GM18502 (cell line): ENCODE results near the gene CFAP299.
"Not testable (repeated sequence)": the region's sequence is repeated elsewhere in the genome, so short reads cannot be mapped to it uniquely, and the experiment has no call there.

Source experiments
- ATAC-seq: cut with Tn5 transposase; IDR thresholded peaks from one replicate; pipeline ENCODE4 v1.9.1; 2021; ENCODE audit warnings: mild to moderate bottlenecking; ENCODE audit not compliant: unreplicated experiment, poor library complexity

The CFAP299 gene

DNA sequence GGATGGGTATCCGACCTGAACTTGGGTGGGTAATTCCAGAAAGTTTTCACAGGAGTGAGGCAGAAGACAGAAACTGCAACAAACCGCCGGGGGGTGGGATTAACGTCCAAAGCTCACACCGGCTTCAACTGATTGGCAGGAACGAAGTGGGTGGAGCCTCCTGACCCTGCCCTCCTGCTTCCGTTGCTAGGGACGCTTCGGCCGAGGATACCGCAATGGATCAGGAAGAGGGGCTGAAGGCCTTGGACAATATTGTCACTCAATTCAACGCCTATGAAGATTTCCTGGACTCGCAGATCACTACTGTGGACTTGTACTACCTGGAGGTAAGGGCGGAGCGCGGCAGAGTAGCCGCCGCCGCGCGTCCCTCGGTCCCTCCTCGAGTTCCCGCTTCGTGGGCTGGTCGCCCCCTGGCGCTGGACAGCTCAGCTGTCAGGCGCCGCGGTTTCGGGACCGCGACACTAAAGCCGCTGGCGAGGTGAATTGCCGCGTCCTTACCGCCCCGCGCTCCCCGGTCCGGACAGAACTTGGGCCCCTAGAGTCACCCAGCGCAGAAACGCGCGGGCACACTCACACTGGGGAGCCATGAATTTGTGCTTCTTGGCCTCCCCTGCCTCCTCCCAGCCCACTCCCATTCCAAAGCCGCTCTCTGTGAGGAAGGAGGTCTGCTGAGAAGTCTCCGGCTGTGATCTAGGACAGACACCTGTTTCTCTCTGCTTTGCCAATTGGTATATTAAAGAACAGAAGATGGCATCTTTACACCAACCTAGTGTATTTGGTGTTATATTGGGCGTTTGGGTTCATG, at the start of gene CFAP299:
Gene CFAP299 (plus strand): TSS at position 177 of the 805 bp plus-strand sequence.
- ATAC-seq: peak; percentile 99

DNA sequence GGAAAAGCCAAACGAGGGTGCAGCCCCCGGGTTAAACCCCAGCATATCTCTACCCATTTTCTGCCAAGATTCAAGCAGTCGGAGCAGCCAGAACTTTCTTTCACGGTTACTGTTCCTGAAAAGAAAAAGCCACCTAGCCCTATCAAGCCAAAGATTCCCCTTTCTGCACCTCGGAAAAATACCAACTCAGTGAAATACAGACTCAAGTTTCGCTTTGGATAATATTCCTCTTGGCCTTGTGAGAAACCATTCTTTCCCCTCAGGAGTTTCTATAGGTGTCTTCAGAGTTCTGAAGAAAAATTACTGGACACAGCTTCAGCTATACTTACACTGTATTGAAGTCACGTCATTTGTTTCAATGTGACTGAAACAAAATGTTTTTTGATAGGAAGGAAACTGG, 49.1 kb upstream of the CFAP299 start:
- ATAC-seq: no peak

DNA sequence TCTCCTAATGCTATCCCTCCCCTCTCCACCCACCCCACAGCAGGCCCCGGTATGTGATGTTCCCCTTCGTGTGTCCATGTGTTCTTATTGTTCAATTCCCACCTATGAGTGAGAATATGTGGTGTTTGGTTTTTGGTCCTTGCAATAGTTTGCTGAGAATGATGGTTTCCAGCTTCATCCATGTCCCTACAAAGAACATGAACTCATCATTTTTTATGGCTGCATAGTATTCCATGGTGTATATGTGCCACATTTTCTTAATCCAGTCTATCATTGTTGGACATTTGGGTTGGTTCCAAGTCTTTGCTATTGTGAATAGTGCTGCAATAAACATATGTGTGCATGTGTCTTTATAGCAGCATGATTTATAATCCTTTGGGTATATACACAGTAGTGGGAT, 44.9 kb upstream of the CFAP299 start:
- ATAC-seq: not testable (repeated sequence)

DNA sequence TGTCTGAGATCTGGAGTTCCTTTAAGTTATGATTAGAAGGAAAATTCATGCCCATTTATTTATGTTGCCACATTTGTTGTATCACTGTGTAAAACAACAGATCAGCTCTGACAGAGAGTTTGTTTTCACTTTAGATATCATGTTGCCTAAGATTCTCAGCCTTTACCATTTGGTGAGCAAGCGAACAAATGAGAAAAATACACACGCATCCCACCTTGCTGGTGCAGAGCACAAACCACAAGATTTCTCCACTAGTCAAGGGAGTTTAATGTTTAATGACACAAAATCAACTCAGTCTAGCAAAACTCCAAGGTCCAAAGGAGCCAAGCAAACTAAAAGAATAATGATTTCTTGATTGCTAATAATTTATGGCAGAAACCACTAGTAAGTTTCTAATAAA, 41.3 kb upstream of the CFAP299 start:
- ATAC-seq: no peak

DNA sequence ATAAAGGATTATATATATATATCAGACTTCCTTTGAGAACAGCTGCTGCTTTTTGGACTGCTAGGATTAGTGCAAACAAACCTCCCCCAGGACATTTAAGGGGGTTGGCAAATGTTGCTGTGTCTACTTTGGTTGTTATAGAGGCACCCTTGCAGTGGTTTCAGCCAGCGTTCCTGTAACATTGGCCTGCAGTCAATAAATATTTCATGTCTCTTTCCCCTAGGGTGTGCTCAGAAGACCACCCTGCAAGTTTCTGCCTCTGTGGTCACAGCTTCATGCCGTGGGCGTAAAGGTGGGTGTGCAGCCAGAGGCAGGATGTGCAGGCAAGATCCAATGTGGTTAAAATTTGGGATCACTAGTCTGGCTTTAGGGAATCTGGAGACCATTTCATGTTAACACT, 40.2 kb upstream of the CFAP299 start:
- ATAC-seq: no peak

DNA sequence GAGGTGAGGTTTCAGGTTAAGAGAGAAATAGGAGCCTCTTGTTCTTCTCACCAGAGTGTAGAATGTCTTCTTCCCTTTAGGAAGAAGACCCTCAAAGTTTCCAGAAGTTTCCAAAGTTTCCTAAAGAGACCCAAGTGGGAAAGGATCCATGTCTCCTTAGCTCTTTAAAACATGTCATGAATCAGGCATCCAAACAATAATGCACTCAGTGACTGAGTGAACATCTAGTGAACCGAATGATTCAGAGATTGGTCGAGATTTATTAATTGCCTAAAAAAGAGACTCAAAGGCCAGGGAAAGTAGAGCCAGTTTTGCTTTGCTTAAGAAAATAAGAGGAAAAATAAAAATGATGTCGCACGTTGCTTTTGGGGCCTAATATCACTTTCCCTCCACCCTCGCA, 39.7 kb upstream of the CFAP299 start:
- no peak for ATAC-seq

DNA sequence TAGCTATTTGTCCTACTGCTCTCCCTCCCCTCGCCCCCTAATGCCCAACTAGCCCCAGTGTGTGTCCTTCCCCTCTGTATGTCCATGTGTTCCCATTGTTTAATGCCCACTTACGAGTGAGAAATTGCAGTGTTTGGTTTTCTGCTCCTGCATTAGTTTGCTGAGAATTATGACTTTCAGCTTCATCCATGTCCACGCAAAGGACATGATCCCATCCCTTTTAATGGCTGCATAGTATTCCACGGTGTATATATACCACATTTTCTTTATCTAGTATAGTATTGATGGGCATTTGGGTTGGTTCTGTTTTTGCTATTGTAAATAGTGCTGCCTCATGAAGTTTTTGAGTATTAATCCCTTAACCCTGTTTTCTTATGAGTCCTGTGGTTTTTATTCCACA, 33.6 kb upstream of the CFAP299 start:
- ATAC-seq: no peak

DNA sequence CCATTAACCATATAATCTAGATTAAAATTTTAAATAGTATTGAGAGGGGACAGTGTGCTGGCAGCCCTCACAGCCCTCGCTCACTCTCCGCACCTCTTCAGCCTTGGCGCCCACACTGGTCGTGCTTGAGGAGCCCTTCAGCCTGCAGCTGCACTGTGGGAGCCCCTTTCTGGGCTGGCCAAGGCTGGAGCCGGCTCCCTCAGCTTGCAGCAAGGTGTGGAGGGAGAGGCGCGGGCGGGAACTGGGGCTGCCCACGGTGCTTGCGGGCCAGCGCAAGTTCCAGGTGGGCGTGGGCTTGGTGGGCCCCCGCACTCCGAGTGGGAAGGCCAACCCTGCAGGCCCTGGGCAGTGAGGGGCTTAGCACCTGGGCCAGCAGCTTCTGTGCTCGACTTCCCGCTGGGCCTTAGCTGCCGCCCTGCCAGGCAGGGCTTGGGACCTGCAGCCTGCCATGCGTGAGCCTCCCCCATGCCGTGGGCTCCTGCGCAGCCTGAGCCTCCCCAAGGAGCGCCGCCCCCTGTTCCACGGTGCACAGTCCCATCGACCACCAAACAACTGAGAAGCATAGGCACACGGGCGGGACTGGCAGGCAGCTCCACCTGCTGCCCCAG, 32.8 kb upstream of the CFAP299 start:
- ATAC-seq: no peak

DNA sequence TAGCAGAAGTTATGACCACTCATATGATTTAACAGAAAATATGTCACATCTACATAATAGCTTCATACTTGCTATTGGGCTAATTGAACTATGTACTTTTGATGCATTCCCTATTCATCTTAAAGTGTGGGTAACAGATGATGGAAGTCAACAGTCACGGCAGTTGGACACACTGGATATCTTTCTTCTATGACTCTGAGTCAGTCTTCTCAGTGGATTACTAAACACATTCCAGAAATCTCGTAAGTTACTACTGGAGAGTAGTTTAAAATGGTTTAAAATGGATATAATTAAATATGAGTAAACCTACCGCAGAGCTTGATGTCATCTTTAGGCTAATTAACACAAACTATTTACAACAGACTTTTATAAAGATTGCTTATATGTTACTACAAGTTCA, 30.1 kb upstream of the CFAP299 start:
- ATAC-seq: no peak

DNA sequence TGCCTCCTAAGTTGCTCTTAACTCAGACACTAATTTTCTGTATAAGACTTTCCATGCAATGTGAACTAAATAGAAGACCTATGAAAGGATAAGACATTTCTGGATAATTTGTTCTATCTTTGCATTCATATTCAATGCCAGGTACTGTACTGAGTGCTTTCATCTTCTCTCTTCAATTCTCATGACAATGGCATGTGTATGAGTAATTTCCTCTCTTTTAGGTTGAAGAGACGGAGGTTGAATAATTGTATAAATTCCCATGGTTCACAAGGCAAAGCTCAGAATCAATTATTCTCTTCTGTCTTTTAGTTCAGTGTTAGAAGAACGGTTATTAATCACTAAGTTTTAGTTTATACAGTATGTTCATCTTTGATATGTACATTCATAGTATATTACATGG, 29.3 kb upstream of the CFAP299 start:
- ATAC-seq: no peak

DNA sequence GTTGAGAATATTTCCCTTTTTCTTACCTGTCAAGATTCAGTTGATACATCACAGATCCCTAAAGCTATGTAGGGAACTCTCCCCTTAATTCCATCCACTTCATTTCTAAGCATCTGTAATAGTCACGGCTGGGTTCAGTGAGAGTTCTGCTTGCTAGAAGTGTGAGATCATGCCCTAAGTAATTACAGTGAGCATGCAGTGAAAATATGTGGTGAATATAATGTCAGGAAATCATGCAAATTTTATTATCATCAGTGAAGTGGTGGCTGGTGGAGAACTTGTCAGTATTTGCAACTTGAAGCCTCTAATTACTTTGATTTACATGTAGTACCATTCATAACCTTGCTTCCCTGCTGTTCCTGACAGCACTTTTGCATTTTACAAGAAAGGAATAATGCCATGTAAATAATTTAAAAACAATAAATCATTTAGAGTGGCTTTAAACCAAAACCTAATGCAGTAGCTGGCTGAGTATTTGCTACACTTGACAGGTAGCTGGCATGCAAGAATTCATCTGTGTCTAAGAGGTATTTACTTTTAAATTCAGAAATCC, 28.3 kb upstream of the CFAP299 start:
- no peak for ATAC-seq

DNA sequence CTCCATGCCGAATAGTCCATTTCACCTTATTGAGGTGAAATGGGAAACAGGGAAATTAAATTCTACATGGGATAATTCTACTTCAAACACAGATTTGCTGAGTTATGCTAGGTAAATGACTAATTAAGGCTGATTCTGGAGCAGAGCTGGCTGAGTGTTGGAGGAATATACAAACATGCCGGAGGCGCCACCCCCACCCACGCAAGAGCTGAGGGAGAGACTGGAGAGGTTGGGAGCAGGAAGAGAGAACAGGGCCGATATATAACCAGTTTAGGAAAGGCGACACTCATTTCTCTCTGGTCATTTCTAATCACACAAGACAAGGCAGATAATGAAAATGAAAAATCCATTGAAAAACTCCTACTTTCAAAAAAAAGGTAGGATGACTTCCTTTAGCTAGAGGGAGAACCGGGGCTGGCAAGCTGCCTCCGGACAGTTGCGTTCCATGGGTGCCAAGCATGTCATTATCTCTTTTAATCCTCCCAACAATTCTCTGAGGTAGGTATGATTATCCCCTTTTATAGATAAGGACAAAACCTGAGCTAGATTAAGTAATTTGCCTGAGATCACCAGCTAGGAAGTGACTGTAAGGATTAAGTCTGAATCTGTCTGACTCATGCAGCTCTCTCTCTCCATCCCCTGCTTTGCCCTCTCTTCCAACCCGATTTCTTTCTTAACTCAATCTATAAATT, 27.6 kb upstream of the CFAP299 start:
- no peak for ATAC-seq

DNA sequence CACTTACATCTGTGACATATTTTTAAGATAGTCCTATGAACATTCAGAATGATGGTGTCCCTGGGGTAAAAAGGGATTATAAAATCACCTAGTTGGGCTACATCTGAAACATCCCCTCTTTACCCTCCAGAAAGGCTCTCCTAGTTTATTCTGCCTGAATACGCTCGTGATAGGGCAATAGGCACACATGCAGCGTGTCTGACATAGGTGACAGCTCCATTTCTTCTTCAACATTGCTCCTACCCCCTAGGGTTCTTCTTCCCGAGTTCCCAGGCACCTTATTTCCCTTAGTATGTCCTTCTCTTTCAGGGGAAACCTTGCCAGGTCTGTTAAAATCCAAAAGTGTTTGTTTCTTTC, 27.1 kb upstream of the CFAP299 start:
- no peak for ATAC-seq

DNA sequence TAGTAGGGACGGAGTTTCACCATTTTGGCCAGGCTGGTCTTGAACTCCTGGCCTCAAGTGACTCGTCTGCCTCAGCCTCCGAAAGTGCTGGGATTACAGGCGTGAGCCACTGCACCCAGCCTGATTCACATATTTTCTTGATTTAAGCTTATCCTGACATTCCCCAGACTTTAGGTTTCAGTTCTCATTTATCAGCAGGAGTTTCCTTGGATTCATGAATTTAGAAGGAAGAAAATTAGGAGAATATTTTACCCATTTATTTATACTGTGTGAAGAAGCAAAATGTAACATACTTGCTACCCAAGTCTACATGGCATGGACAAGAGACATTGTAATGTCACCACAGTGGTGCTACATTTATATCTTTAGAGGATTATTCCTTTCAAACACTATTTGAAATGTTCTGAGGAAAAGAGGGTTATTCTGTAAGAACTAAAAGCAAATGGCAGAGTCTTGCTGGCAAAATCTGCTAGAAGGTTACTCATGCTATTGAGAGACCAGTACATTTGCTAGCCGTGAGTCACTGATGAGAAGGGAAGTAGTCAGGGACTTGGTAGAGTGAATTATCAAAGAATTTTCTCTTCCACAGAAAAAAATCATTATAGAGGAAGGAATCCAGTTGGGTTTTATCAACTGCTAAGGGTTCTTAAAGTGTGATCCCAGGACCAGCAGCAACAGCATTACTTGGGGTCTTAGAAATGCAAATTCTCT, 26.1 kb upstream of the CFAP299 start:
- ATAC-seq: no peak

DNA sequence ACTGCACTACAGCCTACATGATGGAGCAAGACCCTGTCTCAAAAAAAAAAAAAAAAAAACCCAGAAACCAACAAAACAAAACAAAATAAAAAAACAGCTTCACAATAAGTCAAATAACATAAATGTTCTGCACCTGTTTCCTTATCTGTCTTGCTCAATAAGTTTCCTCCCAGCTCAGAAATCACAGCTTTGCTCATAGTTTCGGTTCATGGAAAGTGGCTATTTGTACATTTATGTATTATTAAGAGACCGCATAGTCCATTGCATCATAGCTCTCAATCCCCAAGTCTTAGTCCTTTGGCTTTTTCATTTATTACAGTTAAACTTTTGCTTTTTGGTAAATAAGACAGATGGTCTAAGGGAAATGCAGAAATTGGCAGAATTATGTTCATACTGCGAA, 24.4 kb upstream of the CFAP299 start:
- ATAC-seq: no peak

DNA sequence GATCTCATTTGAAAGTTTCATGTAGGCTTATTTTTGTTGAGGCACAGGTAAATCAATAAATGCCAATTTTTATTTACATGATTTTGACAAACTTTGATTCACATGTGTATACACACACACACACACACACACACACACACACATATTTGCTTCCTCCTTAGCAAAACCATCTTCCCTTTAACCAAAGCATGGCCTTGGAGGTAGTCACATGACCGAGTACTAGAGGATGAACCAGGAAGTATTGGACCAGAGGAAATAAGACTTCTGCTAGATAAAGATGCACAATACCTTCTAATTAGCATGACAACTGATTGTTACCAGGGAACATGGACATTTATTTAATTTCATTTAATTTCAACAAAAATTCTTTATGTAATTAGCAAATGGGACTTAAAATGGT, 23.4 kb upstream of the CFAP299 start:
- no peak for ATAC-seq

DNA sequence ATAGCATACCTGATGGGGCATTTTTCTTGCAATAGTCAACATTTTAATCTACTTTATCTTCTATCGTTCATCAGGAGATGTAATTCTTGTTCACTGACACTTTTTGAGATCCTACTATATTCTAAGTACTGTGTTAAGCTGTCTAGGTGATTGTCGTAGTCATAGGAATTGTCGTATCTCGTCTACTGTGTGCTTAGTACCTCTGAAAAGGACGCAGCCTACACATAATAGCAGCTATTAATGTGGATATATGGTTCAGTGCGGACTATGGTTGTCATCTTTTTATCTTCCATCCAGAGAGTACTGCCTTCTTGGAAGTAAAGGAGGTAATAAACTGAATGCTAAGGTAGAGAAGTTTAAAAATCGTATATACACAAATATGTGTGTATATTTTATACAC, 21.9 kb upstream of the CFAP299 start:
- ATAC-seq: no peak

DNA sequence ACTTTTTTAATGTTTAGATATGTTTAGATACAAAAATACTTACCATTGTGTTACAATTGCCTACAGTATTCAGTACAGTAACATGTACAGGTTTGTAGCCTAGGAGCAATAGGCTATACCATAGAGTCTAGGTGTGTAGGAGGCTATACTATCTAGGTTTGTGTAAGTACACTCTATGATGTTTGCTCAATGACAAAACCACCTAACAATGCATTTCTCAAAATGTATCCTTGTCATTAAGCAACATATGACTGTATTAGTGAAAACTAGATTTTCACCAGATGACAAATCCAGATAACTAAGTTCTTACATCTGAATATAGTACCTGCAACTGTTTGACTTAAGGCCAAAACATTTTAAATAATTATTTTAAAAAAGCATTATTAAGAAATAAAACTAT, 19.7 kb upstream of the CFAP299 start:
- not testable (repeated sequence) for ATAC-seq

DNA sequence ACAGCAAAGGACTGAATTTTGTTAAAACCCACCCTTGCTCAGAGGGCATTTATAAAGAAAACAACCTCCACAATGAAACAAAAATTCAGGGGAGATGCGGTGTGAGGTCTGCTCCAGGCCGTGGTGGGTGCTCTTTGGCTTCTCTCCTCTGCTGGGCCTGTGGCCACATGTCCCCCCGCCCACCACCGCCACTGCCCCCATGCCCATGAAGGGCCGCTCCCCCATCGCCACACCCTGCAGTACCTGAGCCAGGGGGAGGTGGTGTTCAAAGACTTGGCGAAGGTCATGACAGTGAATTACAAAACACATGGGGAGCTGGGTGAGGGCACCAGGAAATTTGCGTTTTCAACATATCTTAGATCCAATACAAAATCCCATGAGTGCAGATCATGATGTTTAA, 14.2 kb upstream of the CFAP299 start:
- no peak for ATAC-seq

DNA sequence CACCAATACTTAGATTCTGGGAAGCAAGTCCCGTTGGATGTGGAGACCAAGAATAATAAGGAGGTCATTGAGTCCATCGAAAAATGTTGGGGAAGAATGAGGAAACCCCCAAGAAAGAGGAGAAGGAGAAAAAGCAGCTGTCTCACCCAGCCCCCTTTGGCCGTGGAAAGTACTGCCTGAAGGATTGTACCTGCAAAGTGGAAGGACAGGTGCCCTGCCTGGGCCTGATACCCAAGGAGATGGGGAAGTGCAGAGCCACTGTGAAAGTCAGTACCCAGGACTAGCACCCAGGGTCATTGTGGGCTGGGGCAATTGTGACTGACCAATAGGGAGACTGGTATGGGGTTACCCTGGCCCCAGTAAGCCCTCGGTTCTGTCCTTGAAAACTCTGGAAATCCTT, 13.8 kb upstream of the CFAP299 start:
- ATAC-seq: no peak

DNA sequence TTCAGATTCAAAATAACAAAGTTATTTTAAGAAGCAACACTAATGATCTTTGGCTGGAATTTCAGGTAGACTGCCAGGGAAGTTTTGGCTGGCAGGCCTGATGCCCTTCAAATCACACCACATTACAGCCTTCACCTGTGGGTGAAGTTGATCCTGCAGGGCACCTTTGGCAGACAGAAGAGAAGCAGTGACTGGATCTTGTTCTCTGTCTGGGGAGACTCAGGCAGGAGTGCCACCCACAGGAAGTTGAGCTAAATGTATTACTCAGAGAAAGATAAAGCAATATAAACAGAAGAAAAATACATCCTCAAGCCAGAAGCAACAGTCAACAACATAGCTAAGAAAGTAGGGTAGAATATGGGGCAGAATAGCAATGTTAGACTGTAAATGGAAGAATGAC, 12.8 kb upstream of the CFAP299 start:
- ATAC-seq: no peak
